T-helper 2 cell treated with Interferon-gamma antibody and Interleukin-4, amounts not matched to agents 5 μg/mL and 100 μg/mL, for 36 hours (primary cell): ENCODE data around the gene DOCK4.

Experiments
- DNase-seq: peaks from one replicate; pipeline ENCODE4 v3.0.0; 2021; ENCODE audit warnings: low spot score
- H3K27ac Mint-ChIP-seq: one replicate; pipeline ENCODE4 v1.8.0; 2021; ENCODE audit warnings: mild to moderate bottlenecking, mixed read lengths
- H3K27me3 Mint-ChIP-seq: one replicate; pipeline ENCODE4 v1.8.0; 2021; ENCODE audit warnings: low read depth, mixed read lengths
- H3K36me3 Mint-ChIP-seq: one replicate; pipeline ENCODE4 v1.8.0; 2021; ENCODE audit warnings: low read depth, mixed read lengths
- H3K4me1 Mint-ChIP-seq: one replicate; pipeline ENCODE4 v1.8.0; 2021; ENCODE audit warnings: low read depth, mixed read lengths
- H3K4me3 Mint-ChIP-seq: one replicate; pipeline ENCODE4 v1.8.0; 2022; ENCODE audit warnings: mild to moderate bottlenecking, moderate library complexity, mixed read lengths
- H3K9me3 Mint-ChIP-seq: one replicate; pipeline ENCODE4 v1.8.0; 2021; ENCODE audit warnings: mixed read lengths

The DOCK4 gene

GRCh38 chr7:112120696-112121217 is 85.4 kb downstream of the DOCK4 start:
- no peak for DNase-seq
- Mint-ChIP-seq H3K9me3 (no peaks in the 10 kb centered on the region), H3K4me3 (no peak overlapping the region), H3K4me1 (no peaks in the 10 kb centered on the region), H3K36me3 (no peaks in the 10 kb centered on the region), H3K27me3 (no peaks in the 10 kb centered on the region), H3K27ac (no peak overlapping the region)

GRCh38 chr7:112118581-112119566 is 87.3 kb downstream of the DOCK4 start:
- Mint-ChIP-seq H3K4me3 (no peak overlapping the region), H3K27ac (no peak overlapping the region), H3K4me1 (no peaks in the 10 kb centered on the region), H3K27me3 (no peaks in the 10 kb centered on the region), H3K9me3 (no peaks in the 10 kb centered on the region), H3K36me3 (no peaks in the 10 kb centered on the region)
- DNase-seq, result no peak

- Mint-ChIP-seq H3K4me3 (no peak overlapping the region), H3K9me3 (no peaks in the 10 kb centered on the region), H3K4me1 (no peaks in the 10 kb centered on the region), H3K27me3 (no peaks in the 10 kb centered on the region), H3K27ac (no peak overlapping the region), H3K36me3 (no peaks in the 10 kb centered on the region)
- DNase-seq, result no peak
Measured at GRCh38 chr7:112116894-112117293, 89.3 kb downstream of the DOCK4 start.

GRCh38 chr7:112116358-112116757 is 89.8 kb downstream of the DOCK4 start:
- no peaks in the 10 kb centered on the region for H3K9me3 Mint-ChIP-seq
- no peak overlapping the region for H3K27ac Mint-ChIP-seq
- no peak overlapping the region for H3K4me3 Mint-ChIP-seq
- no peaks in the 10 kb centered on the region for H3K36me3 Mint-ChIP-seq
- no peak for DNase-seq
- H3K27me3 Mint-ChIP-seq, result no peaks in the 10 kb centered on the region
- no peaks in the 10 kb centered on the region for H3K4me1 Mint-ChIP-seq

GRCh38 chr7:112115880-112116279 is 90.3 kb downstream of the DOCK4 start:
- DNase-seq, result no peak
- Mint-ChIP-seq H3K27ac (no peak overlapping the region), H3K27me3 (no peaks in the 10 kb centered on the region), H3K4me3 (no peak overlapping the region), H3K4me1 (no peaks in the 10 kb centered on the region), H3K36me3 (no peaks in the 10 kb centered on the region), H3K9me3 (no peaks in the 10 kb centered on the region)

GRCh38 chr7:112113913-112114575 is 92.2 kb downstream of the DOCK4 start:
- H3K36me3 Mint-ChIP-seq, result no peaks in the 10 kb centered on the region

GRCh38 chr7:112112822-112113255 is 93.4 kb downstream of the DOCK4 start:
- no peak overlapping the region for H3K27ac Mint-ChIP-seq
- H3K9me3 Mint-ChIP-seq, result no peaks in the 10 kb centered on the region
- H3K36me3 Mint-ChIP-seq, result no peaks in the 10 kb centered on the region
- no peaks in the 10 kb centered on the region for H3K27me3 Mint-ChIP-seq
- no peak overlapping the region for H3K4me3 Mint-ChIP-seq
- no peaks in the 10 kb centered on the region for H3K4me1 Mint-ChIP-seq
- no peak for DNase-seq

More at GRCh38 chr7:112113913-112114575, 92.2 kb downstream of the DOCK4 start:
- Mint-ChIP-seq H3K4me3 (no peak overlapping the region), H3K9me3 (no peaks in the 10 kb centered on the region), H3K27me3 (no peaks in the 10 kb centered on the region), H3K27ac (no peak overlapping the region), H3K4me1 (no peaks in the 10 kb centered on the region)
- no peak for DNase-seq

- H3K4me3 Mint-ChIP-seq, result no peak overlapping the region
- DNase-seq, result no peak
- H3K4me1 Mint-ChIP-seq, result no peaks in the 10 kb centered on the region
- H3K36me3 Mint-ChIP-seq, result no peaks in the 10 kb centered on the region
- H3K9me3 Mint-ChIP-seq, result no peaks in the 10 kb centered on the region
- H3K27ac Mint-ChIP-seq, result no peak overlapping the region
- H3K27me3 Mint-ChIP-seq, result peaks cover 3% of the 10 kb centered on the region
Measured at GRCh38 chr7:112110651-112111050, 95.5 kb downstream of the DOCK4 start.

- no peaks in the 10 kb centered on the region for H3K4me1 Mint-ChIP-seq
- H3K27me3 Mint-ChIP-seq, result peaks cover 5% of the 10 kb centered on the region
- no peak overlapping the region for H3K4me3 Mint-ChIP-seq
- H3K36me3 Mint-ChIP-seq, result no peaks in the 10 kb centered on the region
- no peak for DNase-seq
- no peak overlapping the region for H3K27ac Mint-ChIP-seq
- no peaks in the 10 kb centered on the region for H3K9me3 Mint-ChIP-seq
Measured at GRCh38 chr7:112110175-112110574, 96.0 kb downstream of the DOCK4 start.

GRCh38 chr7:112108981-112109380 is 97.2 kb downstream of the DOCK4 start:
- peaks cover 5% of the 10 kb centered on the region for H3K27me3 Mint-ChIP-seq
- no peaks in the 10 kb centered on the region for H3K4me1 Mint-ChIP-seq
- H3K4me3 Mint-ChIP-seq, result no peak overlapping the region
- H3K9me3 Mint-ChIP-seq, result no peaks in the 10 kb centered on the region
- H3K36me3 Mint-ChIP-seq, result no peaks in the 10 kb centered on the region
- no peak overlapping the region for H3K27ac Mint-ChIP-seq
- DNase-seq, result no peak

- Mint-ChIP-seq H3K27ac (no peak overlapping the region), H3K36me3 (no peaks in the 10 kb centered on the region), H3K4me1 (no peaks in the 10 kb centered on the region), H3K27me3 (peaks cover 5% of the 10 kb centered on the region), H3K9me3 (no peaks in the 10 kb centered on the region), H3K4me3 (no peak overlapping the region)
- no peak for DNase-seq
Measured at GRCh38 chr7:112105584-112106530, 100.3 kb downstream of the DOCK4 start.

GRCh38 chr7:112104120-112104519 is 102.1 kb downstream of the DOCK4 start:
- Mint-ChIP-seq H3K27me3 (peaks cover 5% of the 10 kb centered on the region), H3K36me3 (no peaks in the 10 kb centered on the region), H3K27ac (no peak overlapping the region), H3K4me1 (no peaks in the 10 kb centered on the region), H3K9me3 (no peaks in the 10 kb centered on the region), H3K4me3 (no peak overlapping the region)
- DNase-seq, result no peak

- Mint-ChIP-seq H3K27me3 (peaks cover 5% of the 10 kb centered on the region), H3K4me3 (no peak overlapping the region), H3K36me3 (no peaks in the 10 kb centered on the region), H3K27ac (no peak overlapping the region), H3K4me1 (no peaks in the 10 kb centered on the region), H3K9me3 (no peaks in the 10 kb centered on the region)
- no peak for DNase-seq
Measured at GRCh38 chr7:112103246-112103645, 103.0 kb downstream of the DOCK4 start.
